HL-60/S4 treated with retinoic acid at 250 ng/mL for 4 days and 3 days (cell line): ENCODE measurements around the gene APOBEC3F.
"Not testable (repeated sequence)": the region's sequence is repeated elsewhere in the genome, so short reads cannot be mapped to it uniquely, and the experiment has no call there.

Experiments used
- in situ Hi-C: fragments of 300-500 bp; cut with MboI; formaldehyde crosslinking; loops from 2 replicates; pipeline ENCODE4 v1.7.0; 2022; ENCODE audit warnings: low sequenced_read_pairs

Gene APOBEC3F

DNA sequence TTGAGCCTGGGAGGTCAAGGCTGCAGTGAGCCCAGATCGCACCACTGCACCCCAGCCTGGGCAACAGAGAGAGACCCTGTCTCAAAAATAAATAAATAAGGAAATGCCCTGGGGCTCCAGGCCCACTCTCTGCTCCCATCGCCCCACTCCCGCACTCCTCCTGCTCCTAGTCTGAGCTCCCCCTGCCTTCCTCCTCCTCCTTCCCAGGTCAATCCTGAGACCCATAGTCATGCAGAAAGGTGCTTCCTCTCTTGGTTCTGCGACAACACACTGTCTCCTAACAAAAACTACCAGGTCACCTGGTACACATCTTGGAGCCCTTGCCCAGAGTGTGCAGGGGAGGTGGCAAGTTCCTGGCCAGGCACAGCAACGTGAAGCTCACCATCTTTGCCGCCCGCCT, 29.5 kb downstream of the APOBEC3F start:
- in situ Hi-C loops = no loop called here

DNA sequence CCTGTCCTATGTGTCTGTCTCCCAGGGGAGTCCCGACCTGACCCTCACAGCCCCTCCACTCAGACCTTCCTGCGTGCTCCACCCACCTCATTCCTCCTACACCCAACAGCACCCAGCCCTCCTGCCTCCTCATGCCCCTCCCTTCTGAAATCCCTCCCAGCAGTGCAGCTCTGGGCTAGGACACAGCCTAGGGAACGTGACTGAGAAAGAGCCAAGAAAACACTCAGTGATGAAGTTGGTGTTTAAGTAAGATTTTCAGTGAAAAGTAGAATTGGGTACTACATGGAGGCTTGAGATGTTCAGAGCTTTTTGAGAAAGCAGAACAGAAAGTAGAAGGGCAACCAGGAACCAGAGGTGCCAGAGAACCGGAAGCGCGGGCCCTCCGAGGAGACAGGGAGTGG, 31.9 kb downstream of the APOBEC3F start:
- in situ Hi-C loops = not testable (repeated sequence)

DNA sequence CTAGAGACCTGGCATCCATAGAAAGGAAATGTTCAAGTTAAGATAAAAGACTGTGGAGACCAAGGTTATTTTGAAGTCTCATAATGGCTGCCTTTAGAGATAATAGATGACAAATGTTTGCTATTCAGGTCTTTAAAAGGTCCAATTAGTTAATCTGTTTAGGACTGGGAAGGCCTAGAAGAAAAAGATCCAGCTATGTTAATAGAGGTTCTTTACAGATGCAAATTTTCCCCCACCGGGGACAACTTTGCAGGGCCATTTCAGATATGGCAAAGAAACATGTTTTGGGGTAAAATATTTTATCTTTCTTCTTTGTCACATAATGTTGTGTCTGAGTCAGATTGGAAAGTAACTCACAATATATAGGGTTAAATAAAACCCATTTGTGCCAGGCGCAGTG, 33.3 kb downstream of the APOBEC3F start:
- in situ Hi-C loops = no loop called here

DNA sequence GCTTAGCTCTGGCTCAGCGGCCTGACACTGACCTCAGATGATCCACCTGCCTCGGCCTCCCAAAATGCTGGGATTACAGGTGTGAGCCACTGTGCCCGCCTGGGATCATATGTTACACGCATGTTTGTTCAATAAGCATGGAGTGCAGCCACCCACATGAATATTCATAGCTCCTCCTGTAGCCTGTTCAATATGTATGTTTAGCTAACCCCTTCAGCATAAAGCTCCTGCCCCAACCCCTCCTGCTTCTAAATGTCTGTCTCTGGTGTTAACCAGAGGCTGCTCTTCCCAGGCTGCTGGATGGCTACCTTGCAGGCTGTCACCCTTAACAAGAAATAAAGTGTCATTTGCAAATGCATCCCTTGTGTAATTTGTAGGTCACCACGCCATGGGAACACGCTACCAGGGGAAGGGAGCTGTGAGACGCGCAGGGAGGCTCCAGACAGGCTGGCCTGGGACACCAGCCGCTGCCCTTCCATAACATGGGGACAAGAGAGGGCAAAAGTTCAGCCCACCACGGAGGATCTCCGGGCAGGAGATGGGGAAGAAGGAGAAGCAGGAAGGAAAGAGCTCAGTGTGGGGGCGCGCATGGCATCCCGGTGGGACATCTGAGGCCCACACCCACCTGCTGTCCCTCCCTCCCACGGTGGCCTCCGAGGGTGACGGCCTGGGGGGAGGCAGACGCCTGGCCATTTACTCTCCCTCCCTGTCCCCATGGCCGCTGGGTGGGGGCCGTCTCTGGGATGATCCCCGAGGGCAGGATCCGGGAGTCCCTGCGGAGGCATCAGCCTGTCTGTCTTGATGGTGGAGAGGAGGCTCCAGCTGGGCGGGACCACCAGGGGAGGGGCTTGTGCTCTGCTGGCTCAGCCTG, 35.7 kb downstream of the APOBEC3F start:
- in situ Hi-C loops = not testable (repeated sequence)

DNA sequence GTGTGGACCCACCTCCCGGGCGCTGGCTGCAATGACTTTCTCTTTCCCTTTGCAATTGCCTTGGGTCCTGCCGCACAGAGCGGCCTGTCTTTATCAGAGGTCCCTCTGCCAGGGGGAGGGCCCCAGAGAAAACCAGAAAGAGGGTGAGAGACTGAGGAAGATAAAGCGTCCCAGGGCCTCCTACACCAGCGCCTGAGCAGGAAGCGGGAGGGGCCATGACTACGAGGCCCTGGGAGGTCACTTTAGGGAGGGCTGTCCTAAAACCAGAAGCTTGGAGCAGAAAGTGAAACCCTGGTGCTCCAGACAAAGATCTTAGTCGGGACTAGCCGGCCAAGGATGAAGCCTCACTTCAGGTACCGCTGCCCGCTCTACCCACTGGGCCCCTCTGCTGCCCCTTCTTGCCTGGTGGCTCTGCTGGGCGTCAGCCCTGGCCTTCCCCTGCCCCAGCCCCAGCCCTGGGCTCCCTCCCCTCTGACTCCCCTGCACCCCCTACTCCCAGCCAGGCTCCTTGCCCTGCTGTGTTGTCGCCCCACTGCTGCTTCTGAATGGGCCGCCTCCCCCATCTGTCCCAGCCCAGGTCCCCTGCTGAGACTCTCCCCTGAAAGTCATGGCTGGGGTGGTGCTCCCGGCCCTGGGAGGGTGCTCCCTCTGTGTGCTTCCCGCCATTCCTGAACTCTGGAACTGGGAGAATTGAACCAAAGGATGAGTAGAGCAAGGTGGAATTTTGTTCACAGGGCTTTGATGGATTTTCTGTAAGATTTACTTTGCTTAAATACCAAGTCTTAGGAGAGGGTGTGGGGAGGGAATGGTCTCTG, 36.6 kb downstream of the APOBEC3F start, which contains the start of gene APOBEC3G:
Gene APOBEC3G, plus strand, starts transcription at position 250 of the 815 bp plus-strand sequence. Its CDS starts 87 bp downstream, at position 337.
- in situ Hi-C loops = not testable (repeated sequence)

DNA sequence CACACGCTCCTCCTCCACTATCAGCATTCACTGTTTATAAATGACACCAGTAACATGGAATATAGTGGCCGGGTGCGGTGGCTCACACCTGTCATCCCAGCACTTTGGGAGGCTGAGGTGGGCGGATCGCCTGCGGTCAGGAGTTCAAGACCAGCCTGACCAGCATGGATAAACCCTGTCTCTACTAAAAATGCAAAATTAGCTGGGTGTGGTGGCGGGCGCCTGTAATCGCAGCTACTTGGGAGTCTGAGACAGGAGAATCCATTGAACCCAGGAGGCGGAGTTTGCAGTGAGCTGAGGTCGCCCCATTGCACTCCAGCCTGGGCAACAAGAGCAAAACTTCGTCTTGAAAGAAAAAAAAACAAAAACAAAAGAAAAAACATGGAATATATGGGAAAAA, 37.2 kb downstream of the APOBEC3F start:
- in situ Hi-C loops = not testable (repeated sequence)

DNA sequence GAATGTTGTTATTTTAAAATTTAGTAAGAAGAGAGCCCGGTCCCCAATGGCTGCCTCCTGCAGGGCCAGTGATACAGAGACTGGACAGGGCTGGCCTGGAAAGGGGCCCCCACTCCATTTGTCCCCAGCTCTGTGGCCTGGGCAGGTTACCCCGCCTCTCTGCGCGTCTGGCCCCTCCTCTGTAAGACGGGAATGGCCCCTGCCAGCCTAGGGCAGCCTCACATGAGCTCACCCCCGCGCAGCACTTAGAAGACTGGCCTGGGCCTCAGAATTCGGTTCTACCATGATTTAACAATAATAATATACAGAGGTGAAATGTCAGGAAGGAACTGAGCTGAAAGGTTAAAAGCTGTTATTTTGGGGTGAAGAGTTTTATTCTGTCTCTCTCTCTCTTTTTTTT, 37.7 kb downstream of the APOBEC3F start:
- in situ Hi-C loops = no loop called here

DNA sequence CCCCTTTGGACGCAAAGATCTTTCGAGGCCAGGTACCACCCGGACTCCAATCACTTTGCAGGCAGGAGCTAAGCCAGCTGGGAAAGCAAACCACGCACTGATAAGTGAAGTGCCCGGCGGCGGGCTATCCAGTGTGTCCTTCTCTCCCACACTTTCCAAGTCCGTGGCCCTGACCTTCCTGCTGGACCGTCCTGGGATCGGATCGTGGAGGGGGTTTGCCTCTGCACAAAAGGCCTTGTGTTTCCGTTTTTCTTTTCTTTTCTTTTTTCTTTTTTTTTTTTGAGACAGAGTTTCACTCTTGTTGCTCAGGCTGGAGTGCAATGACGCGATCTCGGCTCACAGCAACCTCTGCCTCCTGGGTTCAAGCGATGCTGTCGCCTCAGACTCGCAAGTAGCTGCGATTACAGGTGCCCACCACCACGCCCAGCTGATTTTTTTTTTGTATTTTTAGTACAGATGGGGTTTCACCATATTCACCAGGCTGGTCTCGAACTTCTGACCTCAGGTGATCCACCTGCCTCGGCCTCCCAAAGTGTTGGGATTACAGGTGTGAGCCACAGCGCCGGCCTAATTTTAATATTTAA, 38.5 kb downstream of the APOBEC3F start:
- in situ Hi-C loops = not testable (repeated sequence)

DNA sequence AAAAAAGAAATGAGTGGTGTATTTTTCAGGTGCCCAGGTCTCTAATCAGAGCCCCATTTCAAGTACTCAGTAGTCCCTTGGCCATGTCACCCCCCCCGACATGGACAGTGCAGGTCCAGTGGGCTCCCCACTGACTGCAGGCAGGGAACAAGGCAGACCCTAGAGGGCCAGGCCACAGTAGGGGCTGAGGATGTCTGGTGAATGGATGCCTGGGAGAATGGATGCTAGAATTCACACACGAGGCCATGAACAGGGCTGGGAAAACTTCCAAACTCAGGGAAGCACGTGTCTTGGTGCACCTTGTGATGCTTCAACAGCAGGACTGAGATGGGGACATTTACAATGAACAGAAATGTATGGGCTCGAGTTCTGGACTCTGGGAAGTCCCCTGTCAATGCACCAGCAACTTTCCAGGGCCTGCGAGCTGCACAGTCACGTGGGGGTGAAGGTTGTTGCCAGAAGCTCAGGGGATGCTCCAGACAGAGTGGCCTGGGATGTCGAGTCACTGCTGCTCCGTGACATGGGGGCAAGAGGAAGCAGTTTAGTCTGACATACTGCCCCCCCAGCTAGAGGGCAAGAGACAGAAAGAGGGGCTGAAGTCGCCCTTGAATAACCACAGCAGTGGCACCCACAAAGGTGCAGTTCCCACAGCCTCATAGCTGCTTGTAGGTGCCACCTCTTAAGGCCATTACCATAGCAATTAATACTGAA, 39.5 kb downstream of the APOBEC3F start:
- in situ Hi-C loops = no loop called here

DNA sequence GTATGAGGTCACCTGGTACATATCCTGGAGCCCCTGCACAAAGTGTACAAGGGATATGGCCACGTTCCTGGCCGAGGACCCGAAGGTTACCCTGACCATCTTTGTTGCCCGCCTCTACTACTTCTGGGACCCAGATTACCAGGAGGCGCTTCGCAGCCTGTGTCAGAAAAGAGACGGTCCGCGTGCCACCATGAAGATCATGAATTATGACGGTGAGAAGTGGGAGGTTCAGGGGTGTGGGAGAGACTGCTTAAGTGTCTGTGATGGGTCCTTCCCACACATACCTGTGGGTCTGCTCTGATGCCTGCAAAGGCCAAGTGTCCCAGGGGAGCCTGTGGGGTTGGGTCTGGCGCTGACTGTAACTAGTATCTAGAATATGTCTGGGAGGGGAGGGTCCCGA, 40.4 kb downstream of the APOBEC3F start:
- in situ Hi-C loops = no loop called here

DNA sequence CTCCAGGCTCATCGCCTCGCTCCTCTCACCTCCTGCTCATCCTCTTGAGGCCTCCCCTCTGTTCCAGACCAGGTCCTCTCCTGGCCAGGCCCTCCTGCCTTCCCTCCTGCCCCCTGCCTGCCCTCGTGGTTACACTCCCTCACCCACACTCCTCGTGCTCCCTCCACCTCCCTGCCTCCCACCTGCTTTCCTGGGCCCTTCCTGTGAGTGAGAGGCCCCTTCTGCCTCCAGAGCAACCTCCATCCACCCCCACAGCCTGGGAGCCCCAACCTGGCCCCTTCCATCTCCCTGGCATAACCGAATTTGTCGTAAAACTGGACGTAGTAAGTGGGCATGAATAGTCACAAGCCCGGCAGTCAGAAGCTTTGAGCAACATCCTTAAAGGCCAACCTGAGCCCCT, 40.9 kb downstream of the APOBEC3F start:
- in situ Hi-C loops = no loop called here

DNA sequence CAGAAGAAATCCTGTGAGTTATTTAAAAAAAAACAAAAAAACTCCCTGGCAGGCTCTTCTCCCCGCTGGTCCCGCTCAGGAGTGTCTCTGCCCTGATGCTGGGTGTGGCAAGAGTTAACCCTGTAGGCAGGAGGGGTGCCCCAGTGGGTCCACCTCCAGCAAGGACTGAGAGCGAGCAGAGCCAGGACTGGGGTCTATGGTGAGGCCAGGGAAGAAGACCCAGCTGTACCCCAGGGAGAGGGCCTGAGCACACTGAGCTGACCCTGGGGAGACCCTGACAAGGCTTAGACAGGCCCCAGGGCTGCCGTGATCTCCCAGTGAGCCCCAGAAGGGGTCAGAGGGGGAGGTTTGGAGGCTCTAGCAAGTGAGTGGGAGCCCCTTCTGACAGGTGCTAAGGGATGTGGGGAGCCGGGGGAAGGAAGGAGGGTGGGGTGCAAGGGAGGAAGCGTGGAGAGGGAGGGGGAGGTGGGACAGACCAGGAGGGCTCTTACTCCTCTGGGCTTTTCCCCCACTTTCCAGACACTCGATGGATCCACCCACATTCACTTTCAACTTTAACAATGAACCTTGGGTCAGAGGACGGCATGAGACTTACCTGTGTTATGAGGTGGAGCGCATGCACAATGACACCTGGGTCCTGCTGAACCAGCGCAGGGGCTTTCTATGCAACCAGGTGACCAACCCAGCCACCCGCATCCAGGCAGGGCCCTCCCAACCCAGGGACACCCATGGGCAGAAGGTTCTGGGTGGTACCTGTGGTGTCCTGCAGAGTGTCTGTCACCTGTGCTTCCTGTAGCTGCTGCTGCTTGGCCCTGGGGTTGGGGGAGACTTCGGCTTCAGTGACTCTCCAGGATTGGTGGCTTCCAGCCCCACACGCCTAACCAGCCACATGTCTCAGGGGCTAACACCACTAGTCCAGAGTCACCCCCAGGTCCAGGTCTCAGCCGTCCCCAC, 42.8 kb downstream of the APOBEC3F start:
- in situ Hi-C loops = no loop called here

DNA sequence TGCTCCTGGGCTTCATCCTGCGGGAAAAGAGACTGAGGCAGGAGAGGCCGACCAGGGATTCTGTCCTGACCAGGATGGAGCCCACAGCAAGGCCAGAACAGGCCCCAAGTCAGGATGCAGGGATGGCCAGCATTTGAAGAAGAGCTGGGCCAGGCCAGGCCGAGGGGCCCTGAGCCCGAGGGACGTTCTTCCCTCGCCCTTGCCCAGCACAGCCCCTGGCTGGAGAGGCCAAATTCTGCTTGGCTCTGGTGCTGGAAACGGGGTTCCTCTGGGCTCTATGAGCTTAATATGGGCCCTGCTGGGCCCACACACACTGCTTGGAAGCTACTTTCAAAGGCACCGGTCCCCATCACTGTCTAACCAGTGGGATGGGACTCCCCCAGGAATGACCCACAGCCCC, 44.0 kb downstream of the APOBEC3F start:
- in situ Hi-C loops = no loop called here

DNA sequence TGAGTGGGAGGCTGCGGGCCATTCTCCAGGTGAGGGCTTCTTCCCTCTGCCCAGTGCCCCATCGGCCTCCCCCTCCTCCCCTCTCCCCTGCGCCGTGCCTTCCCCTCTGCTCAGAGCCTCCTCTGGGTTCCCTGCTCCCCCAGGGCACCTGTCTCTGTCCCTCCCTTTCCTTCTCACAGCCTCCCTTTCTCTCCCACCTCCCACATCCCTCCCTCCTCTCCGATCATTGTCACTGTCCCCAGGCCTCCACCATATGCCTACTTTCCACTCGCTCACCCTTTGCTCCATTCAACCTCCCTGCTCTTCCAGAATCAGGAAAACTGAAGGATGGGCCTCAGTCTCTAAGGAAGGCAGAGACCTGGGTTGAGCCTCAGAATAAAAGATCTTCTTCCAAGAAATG, 46.4 kb downstream of the APOBEC3F start:
- in situ Hi-C loops = no loop called here

DNA sequence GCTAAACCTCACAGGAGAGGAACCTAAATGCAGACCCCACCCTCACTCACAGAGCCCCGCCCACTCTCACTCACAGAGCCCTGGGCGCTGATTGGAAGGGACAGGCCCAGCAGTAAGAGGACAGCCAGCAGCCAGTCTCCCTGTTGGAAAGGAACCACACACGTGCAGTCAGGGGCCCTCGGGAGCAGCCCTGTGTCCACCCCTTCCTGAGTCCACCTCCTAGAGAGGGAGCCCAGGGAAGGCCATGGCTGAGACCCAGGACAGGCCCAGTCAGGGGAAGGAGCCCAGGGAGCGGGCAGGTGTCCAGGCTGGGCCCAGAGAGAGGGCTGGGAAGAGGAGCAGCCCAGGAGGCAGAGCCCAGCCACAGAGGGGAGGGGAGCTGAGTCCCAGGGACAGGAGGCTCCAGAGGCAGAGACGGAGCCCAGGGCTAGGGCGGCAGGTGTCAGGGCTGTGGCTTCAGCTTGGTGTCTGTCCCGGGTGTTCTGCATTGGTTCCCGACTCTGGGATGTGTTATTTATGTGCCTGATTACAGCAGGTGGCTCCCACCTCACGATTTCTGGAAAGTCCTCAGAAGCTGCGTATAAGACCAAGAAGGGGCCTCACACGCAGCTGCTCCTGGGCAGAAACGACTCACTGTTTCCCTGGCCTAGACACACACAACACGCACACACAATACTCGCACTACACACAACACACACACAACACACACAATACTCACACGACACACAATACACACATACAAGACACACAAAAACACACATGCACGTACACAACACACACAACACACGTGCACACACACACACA, 47.4 kb downstream of the APOBEC3F start:
- in situ Hi-C loops = no loop called here

DNA sequence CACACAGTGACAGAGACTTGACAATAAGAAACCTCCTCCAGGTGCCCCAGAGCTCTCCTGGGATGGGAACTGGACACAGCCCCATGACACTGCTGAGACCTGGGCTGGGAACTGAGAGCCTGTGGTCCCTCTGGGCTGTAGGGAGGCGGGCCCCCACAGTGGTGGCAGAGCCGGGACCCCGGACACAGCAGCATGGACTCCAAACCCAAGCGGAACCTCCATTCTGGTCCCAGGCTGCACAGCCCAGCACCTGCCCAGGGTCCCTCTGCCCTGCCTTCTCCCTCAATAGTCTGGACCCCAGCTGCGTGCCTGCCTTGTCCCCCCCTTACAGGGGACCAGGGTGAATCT, 48.0 kb downstream of the APOBEC3F start:
- in situ Hi-C loops = no loop called here

DNA sequence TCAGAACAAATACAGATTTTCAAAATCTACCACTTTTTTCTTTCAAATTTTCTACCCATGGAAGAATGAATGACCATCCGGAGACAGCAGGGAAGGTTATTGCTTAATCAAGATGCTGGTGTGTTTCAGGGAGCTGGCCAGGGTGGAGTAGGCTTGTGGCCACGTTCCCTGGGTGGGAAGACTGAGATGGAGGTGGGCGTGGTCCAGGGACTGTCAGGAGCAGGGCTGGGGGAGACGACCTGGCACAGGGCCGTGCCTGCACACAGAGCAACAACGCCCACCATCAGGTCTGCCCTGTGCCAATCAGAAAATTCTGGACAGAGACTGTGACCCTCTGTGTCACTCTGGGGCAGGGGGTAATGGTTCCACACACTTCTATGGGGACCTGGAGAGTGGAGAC, 49.3 kb downstream of the APOBEC3F start:
- in situ Hi-C loops = no loop called here

DNA sequence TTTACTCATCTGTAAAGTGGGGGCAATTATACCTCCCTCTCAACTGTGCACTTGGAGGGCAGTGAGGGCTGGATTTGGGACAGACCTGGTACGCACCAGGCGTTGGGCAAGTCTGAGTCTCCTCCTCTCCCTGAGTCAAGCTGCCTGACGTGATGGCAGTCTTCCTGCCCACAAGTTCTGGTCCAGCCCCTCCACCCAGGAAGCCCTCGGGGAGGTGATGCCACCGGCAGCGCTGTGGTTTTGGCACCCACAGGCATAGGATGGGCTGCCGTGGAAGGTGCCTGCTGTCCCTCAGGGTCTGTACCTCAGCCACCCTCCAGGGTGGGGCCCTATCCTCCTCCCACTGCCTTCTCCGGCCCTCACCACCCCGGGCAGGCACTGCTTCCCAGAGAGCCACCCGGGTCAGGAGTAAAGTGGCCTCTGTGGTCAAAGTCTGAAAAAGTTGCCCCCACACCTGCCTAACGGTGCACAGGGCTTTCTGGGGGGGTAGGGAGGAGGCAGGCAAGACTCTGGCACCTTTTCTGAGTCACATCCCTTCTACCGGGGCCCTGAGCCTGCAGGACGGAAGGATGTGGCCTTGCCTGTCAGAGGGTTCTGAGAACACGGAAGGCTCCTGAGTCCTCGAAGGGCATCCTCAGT, 49.9 kb downstream of the APOBEC3F start:
- in situ Hi-C loops = no loop called here
